AG04450 (cell line): Measurements from ENCODE around the gene KCTD17. TPM values are rescaled to one million over a fixed set of nuclear protein-coding genes. Genes with fewer than 3 reads are reported as not detected.

Source experiments
- CTCF ChIA-PET: fragments of 300-600, 350-600 bp; formaldehyde crosslinking; extraction: SDS; loops from one replicate; lab custom pipeline; 2022; ENCODE audit warnings: antibody characterized with exemption, inconsistent platforms; lab: Charles Lee
- POLR2A ChIA-PET: fragments of 350-600 bp; formaldehyde crosslinking; extraction: SDS; loops from one replicate; lab custom pipeline; 2021; ENCODE audit warnings: antibody characterized with exemption, inconsistent platforms; lab: Yijun Ruan, JAX
- DNase-seq: peaks from one replicate; pipeline ENCODE4 v3.0.0-alpha.2; 2011; ENCODE audit warnings: low read depth, low spot score
- H3K27ac ChIP-seq: one replicate; pipeline ENCODE4 v1.5.1; 2012; ENCODE audit warnings: low read depth, low read length, control low read depth
- H3K27me3 ChIP-seq: one replicate; pipeline ENCODE4 v1.6.0; 2012; ENCODE audit warnings: low read length; ENCODE audit not compliant: control insufficient read depth, insufficient read depth
- H3K4me3 ChIP-seq: 2 replicates; pipeline ENCODE4 v1.5.1; 2011; ENCODE audit warnings: mild to moderate bottlenecking, low read depth, low read length, control low read depth
- H3K9me3 ChIP-seq: 2 replicates; pipeline ENCODE4 v1.5.1; 2012; ENCODE audit warnings: low read length; ENCODE audit not compliant: control insufficient read depth, insufficient read depth
- CTCF ChIP-seq: IDR thresholded peaks from 2 replicates; pipeline ENCODE4 v1.5.1; 2011; ENCODE audit warnings: low read depth, low read length, control low read depth, inconsistent platforms
- polyA plus RNA-seq: library from polyadenylated mRNA; depleted of rRNA; stranded (reverse); fragments of >200 nt; gene quantifications from 2 replicates; pipeline ENCODE4 v1.2.3, GENCODE V29; 2011

Gene KCTD17
- polyA plus RNA-seq, 1 experiment: 20.7 TPM

- no peak for TF ChIP-seq CTCF
- peaks cover 27% of the 10 kb centered on the region for H3K27me3 ChIP-seq
- no peak overlapping the region for H3K4me3 ChIP-seq
- ChIA-PET POLR2A (no interaction called here), CTCF (interaction anchor here (1.6 kb wide), 1 partner anchor 180 kb away, joined by 4 read pairs; no protein-coding TSS in a partner anchor)
- no peak for DNase-seq
- no peaks in the 10 kb centered on the region for H3K9me3 ChIP-seq
- no peak overlapping the region for H3K27ac ChIP-seq
Measured at GRCh38 chr22:37079158-37079557, 27.6 kb downstream of the KCTD17 start.

- Histone ChIP-seq H3K9me3 (no peaks in the 10 kb centered on the region; the same call in 1 of the 2 replicates), H3K27ac (no peak overlapping the region), H3K27me3 (peaks cover 29% of the 10 kb centered on the region), H3K4me3 (no peak overlapping the region)
- ChIA-PET POLR2A (no interaction called here), CTCF (interaction anchor here (1.6 kb wide), 1 partner anchor 180 kb away, joined by 4 read pairs; no protein-coding TSS in a partner anchor)
- no peak for TF ChIP-seq CTCF
- DNase-seq: no peak
Measured at GRCh38 chr22:37079668-37080171, 28.2 kb downstream of the KCTD17 start.

- ChIA-PET POLR2A (no interaction called here), CTCF (interaction anchor here (1.6 kb wide), 1 partner anchor 179 kb away, joined by 4 read pairs; no protein-coding TSS in a partner anchor)
Measured at GRCh38 chr22:37080438-37080837, 28.9 kb downstream of the KCTD17 start.

GRCh38 chr22:37080838-37081237, 29.3 kb downstream of the KCTD17 start:
- H3K27ac ChIP-seq: no peak overlapping the region
- ChIA-PET POLR2A (no interaction called here), CTCF (no interaction called here)
- H3K4me3 ChIP-seq: no peak overlapping the region
- no peak for TF ChIP-seq CTCF
- no peaks in the 10 kb centered on the region; the same call in 1 of the 2 replicates for H3K9me3 ChIP-seq
- DNase-seq: no peak
- H3K27me3 ChIP-seq: peaks cover 30% of the 10 kb centered on the region

More at GRCh38 chr22:37080438-37080837, 28.9 kb downstream of the KCTD17 start:
- Histone ChIP-seq H3K27ac (no peak overlapping the region), H3K27me3 (peaks cover 28% of the 10 kb centered on the region), H3K4me3 (no peak overlapping the region), H3K9me3 (no peaks in the 10 kb centered on the region; the same call in 1 of the 2 replicates)
- DNase-seq: no peak
- no peak for TF ChIP-seq CTCF

- DNase-seq: no peak
- POLR2A ChIA-PET: no interaction called here
- CTCF ChIA-PET: no interaction called here
- H3K9me3 ChIP-seq: no peaks in the 10 kb centered on the region; the same call in 1 of the 2 replicates
- H3K4me3 ChIP-seq: no peak overlapping the region
- no peak for TF ChIP-seq CTCF
- peaks cover 27% of the 10 kb centered on the region for H3K27me3 ChIP-seq
- no peak overlapping the region for H3K27ac ChIP-seq
Measured at GRCh38 chr22:37082251-37082873, 30.8 kb downstream of the KCTD17 start.
